HG02870 (cell line): ENCODE measurements around the gene LRRC28.

Source experiments
- ATAC-seq: cut with Tn5 transposase; IDR thresholded peaks from one replicate; pipeline ENCODE4 v1.9.1; 2021; ENCODE audit warnings: mild to moderate bottlenecking, moderate library complexity; ENCODE audit not compliant: unreplicated experiment

LRRC28 gene

DNA sequence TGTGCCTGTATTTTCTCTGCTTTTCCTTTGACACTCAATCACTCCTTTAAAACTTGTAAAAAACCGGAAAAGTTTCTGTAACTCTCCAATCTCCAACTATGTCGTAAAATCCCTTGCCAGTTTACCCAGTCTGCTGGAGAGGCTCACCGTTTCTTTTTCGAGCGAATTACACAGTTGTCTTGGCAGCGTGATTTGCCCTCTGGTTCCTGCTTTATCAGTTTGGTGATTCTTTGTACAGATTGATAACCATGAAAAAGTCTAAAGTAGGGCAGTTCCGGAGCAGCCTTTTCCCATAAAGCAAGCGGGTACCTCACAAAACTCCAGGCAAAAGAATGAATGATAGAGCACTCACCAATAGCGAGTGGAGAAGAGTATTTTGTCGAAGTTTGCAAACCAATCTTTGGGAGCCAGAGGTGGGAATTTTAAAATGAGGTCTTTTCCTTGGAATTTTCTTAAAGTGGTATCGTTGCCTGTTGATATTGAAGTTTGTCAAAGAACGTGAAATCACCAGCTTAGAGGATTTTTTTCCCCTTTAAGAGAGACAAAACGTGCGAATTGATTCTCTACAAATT is 1.9 kb upstream of the LRRC28 start, which contains the start of gene TTC23:
Gene TTC23, minus strand, starts transcription at position 312 of the 572 bp plus-strand sequence. CDS start 20,869 bp downstream, outside the sequence.
- ATAC-seq, result no peak

DNA sequence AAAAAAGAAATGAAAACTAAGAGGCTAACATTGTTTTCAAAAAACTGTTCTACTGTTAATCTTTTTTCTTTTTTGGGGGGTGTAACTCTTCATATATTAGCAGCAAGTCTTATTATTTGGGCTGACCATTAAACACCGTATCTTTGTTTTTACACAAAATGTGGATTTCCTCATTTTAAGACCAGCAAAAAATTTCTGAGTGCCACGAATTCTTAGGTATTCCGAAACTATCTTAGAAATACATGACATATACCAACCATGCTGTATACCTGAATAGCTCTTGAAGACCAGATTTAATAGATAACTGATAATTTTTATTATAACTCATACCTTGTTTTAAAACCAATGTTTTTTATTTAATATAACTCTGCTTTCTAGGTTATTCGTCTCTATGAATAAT is 1.3 kb upstream of the LRRC28 start:
- ATAC-seq, result no peak

DNA sequence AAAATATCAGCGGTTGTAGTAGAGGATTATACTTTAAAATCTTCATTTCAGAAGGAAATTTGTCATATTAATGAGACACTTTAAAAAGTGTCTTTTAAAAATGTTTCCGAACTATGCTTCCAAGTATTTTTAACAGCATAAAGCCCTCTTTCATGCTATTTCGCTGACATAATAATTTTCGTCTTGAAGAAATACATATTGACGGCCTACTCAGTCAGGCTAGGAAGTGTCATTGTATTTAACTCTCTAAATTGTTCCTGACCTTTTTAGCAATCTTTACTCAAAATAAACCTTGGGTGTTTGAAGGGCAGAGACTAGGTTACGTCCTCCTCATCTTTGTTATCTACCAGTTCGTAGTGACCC is 806 bp upstream of the LRRC28 start:
- no peak for ATAC-seq

- no peak for ATAC-seq
Observed at GRCh38 chr15:99252326-99252725, 1.0 kb downstream of the LRRC28 start.

GRCh38 chr15:99253381-99254090 is 2.3 kb downstream of the LRRC28 start:
- no peak for ATAC-seq

DNA sequence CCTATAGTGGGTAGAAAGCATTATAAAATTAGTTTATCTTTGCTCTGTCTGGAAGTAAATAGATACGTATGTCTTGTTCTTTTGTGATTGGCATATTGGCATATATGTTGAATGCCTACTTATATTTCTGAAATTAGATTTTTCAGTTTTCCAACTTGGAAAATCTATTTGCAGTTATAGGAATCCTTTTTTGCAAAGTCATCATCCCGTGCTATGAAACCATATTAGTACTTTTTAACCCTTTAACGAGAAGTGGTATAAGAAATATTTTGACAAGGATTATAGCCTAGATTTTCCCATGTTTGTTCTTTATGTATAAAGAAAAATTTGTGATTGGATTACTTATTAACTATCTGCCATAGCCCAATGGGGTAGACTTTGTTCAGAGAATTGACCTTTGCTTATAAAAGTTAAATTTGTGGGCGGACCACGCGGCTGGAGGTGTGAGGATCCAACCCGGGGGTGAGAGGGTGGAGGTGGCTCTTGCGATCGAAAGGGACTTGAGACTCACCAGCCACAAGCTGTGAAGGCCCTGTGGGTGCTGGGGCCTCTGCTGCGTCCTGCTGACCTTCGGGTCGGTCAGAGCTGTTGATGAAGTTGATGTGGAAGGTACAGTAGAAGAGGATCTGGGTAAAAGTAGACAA is 5.9 kb downstream of the LRRC28 start:
- no peak for ATAC-seq

DNA sequence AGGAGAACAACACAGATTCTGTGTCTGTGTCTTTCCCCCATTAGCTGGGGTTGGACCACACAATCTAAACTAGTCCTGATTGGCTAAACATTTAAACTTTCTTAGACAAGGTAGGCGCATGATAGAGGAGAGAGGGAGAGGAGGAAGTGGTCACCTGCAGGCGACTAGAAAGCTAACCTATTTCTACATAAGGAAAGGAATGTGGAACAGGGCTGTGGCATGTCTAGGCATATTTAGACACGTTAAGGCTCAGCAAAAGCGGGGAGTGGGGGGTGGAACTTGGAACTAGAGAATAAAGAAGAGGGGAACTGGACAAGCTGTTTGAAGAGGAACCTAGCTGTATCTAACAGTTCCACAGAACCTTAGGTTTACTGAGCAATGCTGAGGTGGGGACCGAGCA is 12.8 kb downstream of the LRRC28 start:
- ATAC-seq, result no peak

- no peak for ATAC-seq
Observed at GRCh38 chr15:99265541-99266070, 14.3 kb downstream of the LRRC28 start.

DNA sequence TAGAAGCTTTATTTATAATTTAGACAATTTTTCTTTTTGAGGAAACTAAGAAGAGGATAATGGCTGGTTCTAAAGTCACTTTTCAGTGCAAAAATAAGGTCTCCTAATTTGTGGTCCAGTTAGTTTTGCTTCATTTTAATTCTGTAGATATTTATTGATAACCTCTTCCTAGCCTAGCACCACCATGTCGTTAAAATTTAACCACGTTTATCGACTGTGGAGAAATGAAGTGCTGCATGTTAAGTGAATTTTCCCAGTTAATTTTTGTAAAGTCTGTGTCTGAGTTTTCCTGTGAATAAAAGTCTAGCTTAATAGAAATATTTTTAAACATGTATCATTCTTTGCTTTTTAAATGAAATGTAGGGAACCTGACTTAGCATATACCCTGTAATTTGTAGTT is 16.7 kb downstream of the LRRC28 start:
- no peak for ATAC-seq

- ATAC-seq, result no peak
Observed at GRCh38 chr15:99268431-99268830, 17.1 kb downstream of the LRRC28 start.

DNA sequence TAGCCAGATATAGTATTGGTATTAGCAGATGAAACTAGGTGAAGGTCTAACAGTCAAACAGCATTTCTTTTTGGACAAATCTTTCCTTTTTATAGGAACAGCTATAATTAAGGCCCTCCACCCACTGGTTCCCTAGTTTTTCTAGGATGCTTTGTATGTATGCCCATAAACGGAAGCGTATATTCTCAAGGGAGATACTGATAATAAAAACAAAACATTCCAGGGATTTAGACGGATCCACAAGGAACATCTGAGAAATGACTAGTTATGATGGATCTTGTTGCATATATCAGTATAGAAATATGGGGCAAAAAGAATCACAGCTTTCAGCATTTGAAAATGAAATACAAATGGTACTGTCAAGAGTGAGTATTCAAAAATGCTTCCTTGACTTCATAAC is 22.5 kb downstream of the LRRC28 start:
- ATAC-seq, result no peak

- ATAC-seq, result no peak
Observed at GRCh38 chr15:99275061-99275460, 23.8 kb downstream of the LRRC28 start.

GRCh38 chr15:99275525-99276128 is 24.3 kb downstream of the LRRC28 start:
- no peak for ATAC-seq

DNA sequence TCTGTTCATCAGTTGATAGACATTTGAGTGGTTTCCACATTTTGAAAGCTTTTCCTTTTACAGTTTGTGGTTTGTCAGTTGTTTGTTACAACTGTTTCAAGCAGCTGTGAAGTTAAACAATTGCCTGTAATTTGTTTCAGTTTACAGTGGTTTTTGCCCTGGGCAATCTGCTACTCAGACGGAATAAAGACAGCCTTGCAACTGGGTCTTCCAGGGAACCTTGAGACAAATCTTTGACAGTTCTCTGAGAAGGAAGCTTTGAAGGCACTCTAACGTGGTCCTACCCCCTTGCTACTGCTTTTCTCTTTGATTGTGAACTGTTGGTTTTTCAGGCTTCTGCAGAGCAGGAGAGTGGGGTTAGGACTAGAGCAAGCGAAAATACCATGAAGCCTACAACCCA is 28.0 kb downstream of the LRRC28 start:
- ATAC-seq, result no peak

DNA sequence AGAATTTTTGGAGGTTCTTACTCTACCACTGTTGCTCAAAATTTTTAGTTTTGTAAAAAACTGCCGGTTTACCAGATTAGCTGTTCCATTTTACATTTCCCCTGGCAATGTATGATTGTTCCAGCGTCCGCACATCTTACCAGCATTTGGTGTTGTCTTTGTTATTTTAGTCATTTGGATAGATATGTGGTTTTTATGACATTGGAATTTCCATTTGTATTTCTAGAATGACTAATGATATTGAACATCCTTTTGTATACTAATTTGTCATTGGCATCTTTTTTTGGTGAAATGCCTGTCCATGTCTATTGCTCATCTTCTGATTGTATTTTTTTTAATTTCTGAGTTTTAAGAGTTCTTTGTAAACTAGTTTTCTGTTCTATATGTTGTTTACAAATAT is 28.5 kb downstream of the LRRC28 start:
- ATAC-seq, result no peak

- ATAC-seq, result no peak
Observed at GRCh38 chr15:99282121-99282520, 30.8 kb downstream of the LRRC28 start.

DNA sequence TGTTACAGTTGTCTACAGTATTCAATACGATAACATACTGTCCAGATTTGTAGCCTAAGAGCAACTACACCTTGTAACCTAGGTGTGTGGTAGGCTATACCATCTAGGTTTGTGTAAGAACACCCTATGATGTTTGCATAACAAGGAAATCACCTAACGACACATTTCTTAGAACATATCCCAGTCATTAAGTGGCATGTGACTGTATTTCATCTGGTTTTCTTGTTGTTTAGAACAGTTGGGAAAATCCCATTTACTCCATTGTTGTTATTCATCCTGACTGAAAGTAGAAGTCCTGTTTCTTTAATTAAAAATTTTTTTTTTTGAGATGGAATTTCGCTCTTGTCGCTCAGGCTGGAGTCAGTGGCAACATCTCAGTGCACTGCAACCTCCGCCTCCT is 31.3 kb downstream of the LRRC28 start:
- ATAC-seq, result no peak

GRCh38 chr15:99283717-99284116 is 32.4 kb downstream of the LRRC28 start:
- no peak for ATAC-seq

DNA sequence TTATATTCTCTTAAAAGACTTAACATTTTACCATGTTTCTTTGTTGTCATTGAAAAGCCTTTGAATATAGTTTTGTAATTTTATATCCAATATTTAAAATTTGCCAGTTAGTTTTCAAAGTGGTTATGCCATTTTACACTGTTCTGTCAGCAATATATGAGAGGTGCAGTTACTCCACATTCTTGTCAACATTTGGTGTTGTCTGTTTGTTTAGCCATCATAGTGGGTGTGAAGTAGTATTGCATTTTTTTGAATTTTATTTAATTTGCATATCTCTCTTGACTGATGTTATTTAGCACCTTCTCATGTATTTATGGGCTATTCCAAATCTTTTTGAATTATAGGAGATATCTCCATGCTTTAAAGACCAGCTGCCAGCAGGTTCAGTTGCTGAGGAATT is 40.4 kb downstream of the LRRC28 start:
- no peak for ATAC-seq

DNA sequence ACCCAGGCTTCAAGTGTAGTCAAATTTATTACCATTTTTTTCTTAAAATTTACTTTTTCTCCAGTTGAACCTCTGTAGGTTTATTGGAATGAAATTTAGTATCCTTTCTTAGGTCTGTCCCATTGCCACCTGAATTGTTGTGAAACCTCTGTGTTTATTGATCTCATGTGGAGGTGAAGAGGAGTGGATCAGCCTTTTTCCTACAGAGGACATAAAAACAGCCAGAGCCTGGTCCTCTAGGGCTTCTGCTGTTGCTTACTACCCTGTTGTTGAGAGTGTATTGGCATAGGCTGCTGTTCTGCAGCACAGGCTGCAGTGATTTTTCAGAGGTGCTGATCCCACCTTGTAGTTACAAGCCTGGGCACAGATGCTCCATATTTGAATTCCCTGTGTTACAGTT is 44.6 kb downstream of the LRRC28 start:
- no peak for ATAC-seq

DNA sequence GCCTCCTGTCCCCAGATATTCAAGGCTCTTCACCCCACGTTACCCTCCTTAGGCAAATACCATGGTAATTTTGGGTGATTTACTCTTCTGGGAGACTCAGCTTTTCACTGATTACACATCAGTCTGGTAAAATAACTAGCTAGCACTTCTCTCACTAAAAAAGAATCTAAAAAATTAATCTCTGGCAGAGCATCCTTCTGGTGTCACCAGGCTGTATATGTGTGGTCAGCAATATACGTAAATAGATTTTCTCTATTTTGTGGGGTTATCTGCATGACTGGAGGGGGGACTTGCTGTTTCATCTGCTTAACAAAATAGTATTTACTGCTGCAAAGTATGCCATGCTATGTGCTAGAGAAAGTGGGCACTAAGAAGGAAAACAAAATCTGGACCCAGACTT is 45.1 kb downstream of the LRRC28 start:
- no peak for ATAC-seq

- ATAC-seq, result no peak
Observed at GRCh38 chr15:99303907-99304306, 52.6 kb downstream of the LRRC28 start.
